ENCODE data around the gene KRTAP16-1. TPM values are rescaled to one million over a fixed set of nuclear protein-coding genes. Genes with fewer than 3 reads are reported as not detected.
"Not testable (repeated sequence)": the region's sequence is repeated elsewhere in the genome, so short reads cannot be mapped to it uniquely, and the experiment has no call there.

The KRTAP16-1 gene
- total and polyA plus RNA-seq, 2 donors: not detected

GRCh38 chr17:41301916-41302901 is 6.9 kb downstream of the KRTAP16-1 start, which contains the start of gene KRTAP29-1:
Gene KRTAP29-1, minus strand, starts transcription at chr17:41302851. Its CDS starts 0 bp downstream, at chr17:41302851.
- no peak for DNase-seq (ENCODE audit: extremely low spot score)
- Histone ChIP-seq H3K4me1 (ENCODE audit: insufficient read depth) (no peaks in the 10 kb centered on the region), H3K4me3 (ENCODE audit: low read depth, low read length) (no peak within 1 kb of the TSS), H3K36me3 (ENCODE audit: insufficient read depth) (no peaks in the 10 kb centered on the region), H3K27ac (ENCODE audit: low read depth) (no peak within 1 kb of the TSS)
- 65% methylated on average over 11 of the region's 11 CpGs for WGBS

GRCh38 chr17:41301204-41301790 is 7.8 kb downstream of the KRTAP16-1 start:
- Histone ChIP-seq H3K36me3 (ENCODE audit: insufficient read depth) (no peaks in the 10 kb centered on the region), H3K4me1 (ENCODE audit: insufficient read depth) (no peaks in the 10 kb centered on the region), H3K27ac (ENCODE audit: low read depth) (no peak overlapping the region), H3K4me3 (ENCODE audit: low read depth, low read length) (no peak overlapping the region)
- WGBS: 67% methylated on average over 5 of the region's 5 CpGs
- DNase-seq (ENCODE audit: extremely low spot score): peak; percentile 67

GRCh38 chr17:41298458-41299135 is 10.5 kb downstream of the KRTAP16-1 start:
- no peak overlapping the region for H3K4me3 ChIP-seq (ENCODE audit: low read depth, low read length)
- no peaks in the 10 kb centered on the region for H3K36me3 ChIP-seq (ENCODE audit: insufficient read depth)
- no peaks in the 10 kb centered on the region for H3K4me1 ChIP-seq (ENCODE audit: insufficient read depth)
- H3K27ac ChIP-seq (ENCODE audit: low read depth): no peak overlapping the region
- WGBS: 84% methylated on average over 20 of the region's 20 CpGs
- no peak for DNase-seq (ENCODE audit: extremely low spot score)

- Histone ChIP-seq H3K4me3 (ENCODE audit: low read depth, low read length) (no peak overlapping the region), H3K36me3 (ENCODE audit: insufficient read depth) (no peaks in the 10 kb centered on the region), H3K4me1 (ENCODE audit: insufficient read depth) (no peaks in the 10 kb centered on the region), H3K27ac (ENCODE audit: low read depth) (no peak overlapping the region)
- DNase-seq (ENCODE audit: extremely low spot score): peak; percentile 50
- WGBS: 20% methylated on average over 1 of the region's 1 CpG
These were observed 12.3 kb downstream of the KRTAP16-1 start for GRCh38 chr17:41296846-41297245.

- H3K4me3 ChIP-seq (ENCODE audit: low read depth, low read length): no peak overlapping the region
- WGBS: 75% methylated on average over 1 of the region's 1 CpG
- DNase-seq (ENCODE audit: extremely low spot score): no peak
- H3K27ac ChIP-seq (ENCODE audit: low read depth): no peak overlapping the region
- H3K36me3 ChIP-seq (ENCODE audit: insufficient read depth): no peaks in the 10 kb centered on the region
- H3K4me1 ChIP-seq (ENCODE audit: insufficient read depth): no peaks in the 10 kb centered on the region
These were observed 15.1 kb downstream of the KRTAP16-1 start for GRCh38 chr17:41294016-41294415.

GRCh38 chr17:41287050-41287449 is 22.1 kb downstream of the KRTAP16-1 start:
- no peak for DNase-seq (ENCODE audit: extremely low spot score)
- H3K27ac ChIP-seq (ENCODE audit: low read depth): no peak overlapping the region
- H3K4me1 ChIP-seq (ENCODE audit: insufficient read depth): peaks cover 1% of the 10 kb centered on the region
- WGBS: 86% methylated on average over 3 of the region's 3 CpGs
- H3K4me3 ChIP-seq (ENCODE audit: low read depth, low read length): no peak overlapping the region
- H3K36me3 ChIP-seq (ENCODE audit: insufficient read depth): no peaks in the 10 kb centered on the region

- WGBS: 57% methylated on average over 2 of the region's 2 CpGs
- no peak for DNase-seq (ENCODE audit: extremely low spot score)
- no peak overlapping the region for H3K4me3 ChIP-seq (ENCODE audit: low read depth, low read length)
- H3K27ac ChIP-seq (ENCODE audit: low read depth): no peak overlapping the region
- peaks cover 1% of the 10 kb centered on the region for H3K4me1 ChIP-seq (ENCODE audit: insufficient read depth)
- no peaks in the 10 kb centered on the region for H3K36me3 ChIP-seq (ENCODE audit: insufficient read depth)
These were observed 24.6 kb downstream of the KRTAP16-1 start for GRCh38 chr17:41284546-41284945.

- H3K36me3 ChIP-seq (ENCODE audit: insufficient read depth): no peaks in the 10 kb centered on the region
- WGBS: 44% methylated on average over 3 of the region's 3 CpGs
- no peak overlapping the region for H3K4me3 ChIP-seq (ENCODE audit: low read depth, low read length)
- peaks cover 1% of the 10 kb centered on the region for H3K4me1 ChIP-seq (ENCODE audit: insufficient read depth)
- no peak for DNase-seq (ENCODE audit: extremely low spot score)
- H3K27ac ChIP-seq (ENCODE audit: low read depth): no peak overlapping the region
These were observed 25.1 kb downstream of the KRTAP16-1 start for GRCh38 chr17:41284043-41284442.

- 86% methylated on average over 3 of the region's 3 CpGs for WGBS
- DNase-seq (ENCODE audit: extremely low spot score): no peak
These were observed 30.7 kb downstream of the KRTAP16-1 start for GRCh38 chr17:41278176-41278955.

GRCh38 chr17:41275648-41276190 is 33.4 kb downstream of the KRTAP16-1 start, which contains the start of gene KRTAP9-7:
Gene KRTAP9-7, plus strand, starts transcription at chr17:41275698. Its CDS starts 0 bp downstream, at chr17:41275698.
- H3K27ac ChIP-seq (ENCODE audit: low read depth); H3K4me1 ChIP-seq (ENCODE audit: insufficient read depth); DNase-seq (ENCODE audit: extremely low spot score); H3K36me3 ChIP-seq (ENCODE audit: insufficient read depth); H3K4me3 ChIP-seq (ENCODE audit: low read depth, low read length): not testable (repeated sequence)
- WGBS: 78% methylated on average over 3 of the region's 3 CpGs

More at GRCh38 chr17:41278176-41278955, 30.7 kb downstream of the KRTAP16-1 start:
- Histone ChIP-seq H3K36me3 (ENCODE audit: insufficient read depth) (no peaks in the 10 kb centered on the region), H3K4me1 (ENCODE audit: insufficient read depth) (no peaks in the 10 kb centered on the region), H3K4me3 (ENCODE audit: low read depth, low read length) (no peak overlapping the region), H3K27ac (ENCODE audit: low read depth) (no peak overlapping the region)

GRCh38 chr17:41271858-41272257 is 37.3 kb downstream of the KRTAP16-1 start:
- no peak for DNase-seq (ENCODE audit: extremely low spot score)
- H3K4me3 ChIP-seq (ENCODE audit: low read depth, low read length): no peak overlapping the region
- no peaks in the 10 kb centered on the region for H3K36me3 ChIP-seq (ENCODE audit: insufficient read depth)
- H3K27ac ChIP-seq (ENCODE audit: low read depth): no peak overlapping the region
- H3K4me1 ChIP-seq (ENCODE audit: insufficient read depth): no peaks in the 10 kb centered on the region
- 36% methylated on average over 1 of the region's 1 CpG for WGBS

- not testable (repeated sequence) for DNase-seq (ENCODE audit: extremely low spot score); H3K36me3 ChIP-seq (ENCODE audit: insufficient read depth); H3K4me1 ChIP-seq (ENCODE audit: insufficient read depth); H3K27ac ChIP-seq (ENCODE audit: low read depth); H3K4me3 ChIP-seq (ENCODE audit: low read depth, low read length)
- WGBS: 59% methylated on average over 1 of the region's 1 CpG
These were observed 37.8 kb downstream of the KRTAP16-1 start for GRCh38 chr17:41271323-41271722.

GRCh38 chr17:41267711-41268110 is 41.4 kb downstream of the KRTAP16-1 start:
- 87% methylated on average over 3 of the region's 3 CpGs for WGBS
- H3K4me3 ChIP-seq (ENCODE audit: low read depth, low read length): no peak overlapping the region
- DNase-seq (ENCODE audit: extremely low spot score): no peak
- H3K4me1 ChIP-seq (ENCODE audit: insufficient read depth): no peaks in the 10 kb centered on the region
- H3K27ac ChIP-seq (ENCODE audit: low read depth): no peak overlapping the region
- H3K36me3 ChIP-seq (ENCODE audit: insufficient read depth): no peaks in the 10 kb centered on the region
